GM11168 (cell line): ENCODE measurements around the gene SYNGR2.

Source experiments
- in situ Hi-C: fragments of 300-500 bp; cut with MboI; formaldehyde crosslinking; loops from one replicate; pipeline ENCODE4 v1.12.0; 2022; ENCODE audit warnings: low sequenced_read_pairs; ENCODE audit not compliant: unreplicated experiment

Gene SYNGR2, protein sequence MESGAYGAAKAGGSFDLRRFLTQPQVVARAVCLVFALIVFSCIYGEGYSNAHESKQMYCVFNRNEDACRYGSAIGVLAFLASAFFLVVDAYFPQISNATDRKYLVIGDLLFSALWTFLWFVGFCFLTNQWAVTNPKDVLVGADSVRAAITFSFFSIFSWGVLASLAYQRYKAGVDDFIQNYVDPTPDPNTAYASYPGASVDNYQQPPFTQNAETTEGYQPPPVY

DNA sequence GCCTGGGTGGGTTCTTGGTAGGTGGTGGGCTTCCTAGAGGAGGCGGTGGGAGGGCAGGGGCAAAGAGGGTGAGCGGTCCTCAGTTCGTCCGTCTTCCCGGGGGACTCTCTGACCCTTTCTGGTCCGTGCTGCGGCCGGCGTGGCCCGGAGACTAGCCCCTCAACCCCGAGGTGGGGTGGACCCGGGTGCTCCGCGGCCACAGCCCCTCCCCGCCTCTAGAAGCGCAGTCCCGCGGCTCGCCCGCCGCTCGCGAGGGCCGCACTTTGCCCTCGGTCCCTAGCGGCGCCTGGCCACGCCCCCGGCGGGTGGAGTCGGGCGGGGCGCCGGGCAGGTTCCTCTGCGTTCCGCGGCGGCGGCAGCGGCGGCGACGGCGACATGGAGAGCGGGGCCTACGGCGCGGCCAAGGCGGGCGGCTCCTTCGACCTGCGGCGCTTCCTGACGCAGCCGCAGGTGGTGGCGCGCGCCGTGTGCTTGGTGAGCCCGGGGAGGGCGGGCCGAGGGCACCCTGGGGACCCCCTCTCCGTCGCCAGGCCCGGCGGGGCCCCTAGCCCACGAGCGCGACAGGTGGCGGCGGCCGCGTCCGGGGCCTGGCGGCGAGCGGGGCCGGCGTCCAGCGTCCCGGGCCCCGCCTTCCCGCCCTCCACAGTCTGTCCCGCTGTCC is at the start of gene SYNGR2:
Gene SYNGR2 (plus strand): TSS at position 340 of the 661 bp plus-strand sequence. CDS start 36 bp downstream, at position 376.
- in situ Hi-C loops = no loop called here

DNA sequence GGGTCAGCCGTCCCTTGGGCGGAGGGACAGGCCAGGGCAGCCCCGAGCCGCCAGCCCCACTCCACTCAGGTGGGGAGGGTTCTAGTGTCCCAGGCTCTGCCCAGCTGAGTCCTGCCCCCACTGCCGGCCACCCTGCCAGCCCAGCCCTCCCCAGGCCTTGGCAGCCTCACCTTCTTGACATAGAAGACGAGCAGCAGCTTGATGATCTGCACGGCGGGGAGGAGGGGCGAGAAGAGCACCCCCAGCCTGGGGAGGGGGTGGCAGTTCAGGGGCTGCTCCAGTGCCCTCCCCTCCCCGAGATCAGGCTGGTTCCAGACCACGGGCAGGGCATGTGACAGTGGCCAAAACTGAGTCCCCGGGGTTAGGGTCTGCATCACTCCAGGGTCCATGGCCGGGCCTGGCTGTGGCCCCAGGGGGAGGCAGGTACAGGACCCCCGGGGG is 49.6 kb upstream of the SYNGR2 start:
- in situ Hi-C loops = no loop called here

DNA sequence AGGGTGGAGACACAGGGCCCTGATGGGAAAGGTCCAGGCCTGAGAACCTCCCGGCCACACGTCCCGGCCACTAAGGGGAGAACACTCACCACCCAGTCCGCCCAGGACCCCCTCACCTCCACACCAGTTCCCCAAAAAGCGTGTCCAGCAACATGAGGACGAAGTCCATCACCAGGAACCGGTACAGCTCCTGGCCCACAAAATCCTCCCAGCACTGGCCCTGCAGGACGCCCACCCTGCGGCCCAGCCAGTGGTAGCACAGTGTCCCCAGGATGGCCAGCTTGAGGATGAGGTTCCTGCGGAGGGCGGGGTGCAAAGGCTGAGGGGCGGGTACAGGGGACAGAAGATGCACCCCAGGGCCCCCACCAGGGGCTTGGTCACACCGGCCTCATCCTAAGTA is 47.8 kb upstream of the SYNGR2 start:
- in situ Hi-C loops = no loop called here

DNA sequence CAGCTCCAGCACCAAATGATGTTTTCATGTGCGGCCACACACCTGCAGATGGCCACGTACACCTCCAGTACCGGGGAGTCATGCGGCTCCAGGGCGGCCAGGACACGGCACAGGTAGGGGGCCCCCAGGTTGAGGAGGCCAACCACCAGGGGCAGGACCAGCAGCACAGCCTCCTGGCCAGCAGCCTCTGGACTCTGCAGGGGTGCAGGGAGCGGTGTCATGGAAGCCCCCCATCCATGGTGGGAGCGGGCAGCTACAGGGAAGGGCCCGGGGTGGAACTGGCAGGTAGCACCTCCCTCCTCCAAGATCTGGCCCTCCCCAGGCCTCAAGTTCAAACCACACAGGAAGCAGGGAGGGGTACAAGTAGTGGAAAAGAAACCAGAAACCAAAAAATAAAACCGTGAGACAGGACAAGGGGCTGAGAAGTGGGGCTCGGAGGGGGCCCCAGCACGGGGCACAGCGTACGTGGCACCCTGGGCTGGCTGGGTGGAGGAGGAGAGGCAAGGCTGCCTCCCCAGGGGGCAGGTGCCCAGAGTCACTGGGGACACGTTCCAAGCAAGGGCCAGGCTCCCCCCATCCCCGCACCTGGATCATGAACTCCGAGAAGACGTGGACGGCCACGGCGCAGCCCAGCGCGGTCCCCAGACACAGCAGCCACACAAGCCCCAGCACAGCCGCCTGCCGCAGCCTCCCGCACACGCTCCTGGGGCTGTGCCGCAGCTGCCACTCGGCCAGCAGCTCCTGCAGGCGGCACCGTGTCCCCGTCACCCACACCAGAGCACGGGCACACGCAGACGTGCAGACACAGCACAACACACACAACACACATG is 47.2 kb upstream of the SYNGR2 start:
- in situ Hi-C loops = no loop called here

DNA sequence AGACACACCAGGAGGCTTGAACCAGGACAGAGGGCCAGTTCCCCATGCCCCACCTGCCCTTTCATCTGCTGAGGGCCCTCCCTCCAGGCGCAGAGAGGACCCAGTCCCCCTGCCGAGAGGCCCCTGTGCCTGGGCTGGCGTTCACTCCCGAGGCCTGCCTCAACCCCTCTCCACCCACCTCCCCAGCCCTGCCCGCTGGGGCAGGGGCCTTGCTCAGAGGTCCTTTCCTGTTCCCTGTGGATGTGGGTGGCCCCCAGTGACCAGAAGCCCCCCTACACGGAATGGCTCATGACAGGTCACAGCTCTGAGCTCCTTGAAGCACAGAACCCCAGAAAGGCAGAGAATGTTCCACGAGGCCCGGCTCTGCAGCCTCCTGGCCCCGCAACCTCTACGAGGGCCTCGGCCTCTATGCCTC is 46.6 kb upstream of the SYNGR2 start:
- in situ Hi-C loops = no loop called here

DNA sequence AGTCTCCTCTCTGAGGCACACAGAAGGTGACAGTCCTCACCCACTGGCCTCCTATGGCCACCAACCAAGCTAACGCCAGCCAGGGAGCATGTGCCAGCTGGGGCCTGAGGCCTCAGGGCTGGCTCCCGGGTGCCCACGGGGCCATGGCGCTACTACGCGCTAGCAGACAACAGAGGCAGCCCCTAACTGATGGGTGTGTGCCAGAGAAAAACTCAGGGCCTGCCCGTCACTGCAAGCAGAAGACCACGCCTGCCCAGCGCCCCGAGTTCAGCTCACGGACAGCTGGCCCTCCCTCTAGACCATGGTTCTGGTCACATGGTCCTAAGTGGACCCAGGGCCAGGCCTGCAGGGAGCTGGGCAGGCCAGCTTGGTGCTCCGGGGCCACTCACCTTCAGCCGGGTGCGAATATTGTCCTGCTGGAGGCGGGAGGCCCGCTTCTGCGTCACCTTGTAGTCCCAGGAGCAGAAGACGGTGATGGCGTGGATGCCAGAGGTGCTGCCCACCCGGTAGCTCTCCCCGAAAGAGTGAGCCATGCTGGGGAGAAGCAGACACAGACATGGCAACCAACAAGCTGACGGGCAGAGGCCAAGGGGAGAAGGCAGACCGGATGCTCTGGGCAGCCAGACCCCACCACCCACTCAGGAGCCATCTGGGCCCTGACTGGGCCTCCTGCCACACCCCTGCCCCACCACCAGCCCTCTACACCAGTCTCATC is 46.0 kb upstream of the SYNGR2 start:
- in situ Hi-C loops = no loop called here

DNA sequence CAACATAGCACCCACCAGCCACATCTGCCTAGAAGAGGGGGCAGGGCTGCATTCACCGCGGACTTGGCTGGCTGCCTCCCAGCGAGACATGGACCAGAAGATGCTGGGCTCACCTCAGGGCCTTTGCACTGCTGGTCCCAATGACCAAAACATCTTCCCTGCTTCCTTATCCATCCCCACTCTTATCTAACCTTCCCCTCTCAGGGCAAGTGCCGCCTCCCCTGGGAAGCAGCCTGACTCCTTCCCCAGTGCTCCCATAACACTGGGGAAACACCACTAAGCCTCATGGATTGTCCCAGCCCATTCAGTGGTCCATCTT is 45.5 kb upstream of the SYNGR2 start:
- in situ Hi-C loops = no loop called here

DNA sequence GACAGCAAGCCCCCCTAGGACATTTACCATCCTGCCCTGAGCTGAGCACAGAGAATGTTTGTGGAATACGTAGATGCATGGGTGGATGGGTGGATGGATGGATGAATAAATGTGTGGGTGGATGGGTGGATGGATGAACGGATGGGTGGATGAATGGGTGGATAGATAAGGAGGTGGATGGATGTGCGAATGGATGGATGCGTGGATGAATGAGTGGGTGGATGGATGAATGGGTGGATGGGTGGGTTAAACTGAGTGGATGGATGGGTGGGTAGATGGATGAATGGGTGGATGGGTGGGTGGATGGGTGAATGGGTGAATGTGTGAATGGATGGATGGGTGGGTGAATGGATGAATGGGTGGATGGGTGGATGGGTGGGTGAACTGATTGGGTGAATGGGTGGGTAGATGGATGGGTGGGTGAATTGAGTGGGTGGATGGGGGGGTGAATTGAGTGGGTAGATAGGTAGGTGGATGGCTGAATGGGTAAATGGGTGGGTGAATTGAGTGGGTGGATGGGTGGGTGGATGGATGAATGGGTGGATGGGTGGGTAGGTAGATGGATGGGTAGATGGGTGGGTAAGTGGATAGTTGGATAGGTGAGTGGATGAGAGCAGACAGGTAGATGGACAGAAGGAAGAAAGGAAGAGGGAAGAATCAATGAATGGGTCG is 45.0 kb upstream of the SYNGR2 start:
- in situ Hi-C loops = no loop called here

DNA sequence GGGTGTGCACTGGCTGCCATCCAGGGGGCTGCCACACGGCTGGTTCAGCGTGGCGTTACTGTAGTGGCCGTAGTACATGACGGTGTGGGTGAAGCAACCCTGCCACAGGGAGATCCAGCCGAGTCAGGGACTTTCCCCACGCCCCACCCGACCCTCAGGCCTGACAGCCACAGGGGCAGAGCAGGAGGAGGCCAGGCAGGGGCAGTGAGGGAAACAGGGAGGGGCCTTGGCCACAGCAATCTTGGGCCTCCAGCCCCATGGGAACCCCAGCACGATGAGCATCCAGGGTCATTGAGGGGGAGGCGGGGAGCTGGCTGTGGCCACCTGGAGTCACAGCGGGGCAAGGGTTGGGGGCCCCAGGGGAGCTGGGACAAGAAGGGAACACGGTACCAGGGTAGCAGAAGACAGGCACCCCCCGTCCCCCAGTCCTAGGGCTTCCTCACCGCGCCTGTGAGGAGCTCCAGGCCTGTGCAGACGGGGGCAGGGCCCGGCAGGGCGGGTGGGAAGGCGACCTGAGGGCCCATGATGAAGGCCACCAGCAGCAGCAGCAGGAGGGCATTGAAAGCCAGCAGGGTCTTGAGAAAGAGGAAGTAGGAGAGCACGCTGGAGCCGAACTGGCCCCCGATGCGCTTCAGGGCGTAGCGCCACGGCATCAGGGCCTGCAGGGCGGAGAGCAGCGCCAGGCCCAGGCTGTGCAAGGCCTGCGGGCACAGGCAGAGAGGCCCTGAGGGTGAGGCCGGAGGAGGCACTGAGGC is 44.1 kb upstream of the SYNGR2 start:
- in situ Hi-C loops = no loop called here

DNA sequence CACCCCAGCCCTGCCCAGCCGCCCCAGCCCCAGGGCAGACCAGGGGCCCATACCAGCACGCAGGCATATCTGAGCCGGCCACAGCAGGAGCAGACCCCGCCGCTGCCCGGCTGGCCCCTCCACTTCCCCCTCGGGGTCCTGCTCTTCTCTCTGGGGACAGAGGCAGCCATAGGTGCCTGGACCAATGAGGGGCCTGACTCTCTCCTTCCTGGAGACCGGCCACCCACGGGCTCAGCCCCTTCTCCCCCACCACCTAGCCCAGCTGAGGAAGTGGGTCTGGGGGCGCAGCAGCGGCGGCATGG is 43.6 kb upstream of the SYNGR2 start:
- in situ Hi-C loops = no loop called here

DNA sequence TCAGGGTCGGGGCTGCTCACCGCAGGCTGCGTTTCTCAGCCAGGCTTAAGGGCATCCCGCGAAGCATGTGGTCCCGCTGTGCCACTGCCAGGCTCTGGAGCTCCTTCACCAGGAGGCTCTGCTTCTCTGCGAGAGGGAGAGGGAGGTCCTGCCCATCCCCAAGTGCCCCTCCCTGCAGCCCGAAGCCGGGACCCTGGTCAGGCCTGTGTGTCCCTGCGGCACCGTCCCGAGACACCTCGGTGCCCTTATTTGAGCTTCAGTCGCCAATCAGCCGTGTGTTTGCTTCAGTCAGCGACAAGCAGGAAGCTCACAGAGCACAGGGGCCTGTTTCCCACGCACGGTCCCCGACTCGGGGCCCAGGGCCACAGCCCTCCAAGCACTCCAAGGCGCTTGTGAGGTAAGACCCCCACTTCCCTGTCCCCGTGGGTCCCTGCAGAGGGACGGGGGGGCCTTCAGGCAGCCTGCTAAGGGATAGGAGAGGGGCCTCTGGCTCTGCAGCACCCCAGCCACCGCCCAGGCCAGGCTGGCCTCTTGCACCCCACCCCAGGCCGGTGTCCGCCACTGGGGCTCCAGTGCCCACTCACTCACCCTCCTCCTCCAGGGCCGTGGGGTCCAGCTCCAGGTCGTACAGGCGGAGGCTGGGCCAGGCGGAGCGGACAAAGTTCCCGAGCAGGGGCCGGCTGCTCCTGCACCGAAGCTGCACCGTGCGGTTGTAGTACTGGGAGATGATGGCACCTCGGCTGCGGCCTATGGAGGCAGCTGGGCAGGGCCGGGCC is 43.1 kb upstream of the SYNGR2 start:
- in situ Hi-C loops = no loop called here

DNA sequence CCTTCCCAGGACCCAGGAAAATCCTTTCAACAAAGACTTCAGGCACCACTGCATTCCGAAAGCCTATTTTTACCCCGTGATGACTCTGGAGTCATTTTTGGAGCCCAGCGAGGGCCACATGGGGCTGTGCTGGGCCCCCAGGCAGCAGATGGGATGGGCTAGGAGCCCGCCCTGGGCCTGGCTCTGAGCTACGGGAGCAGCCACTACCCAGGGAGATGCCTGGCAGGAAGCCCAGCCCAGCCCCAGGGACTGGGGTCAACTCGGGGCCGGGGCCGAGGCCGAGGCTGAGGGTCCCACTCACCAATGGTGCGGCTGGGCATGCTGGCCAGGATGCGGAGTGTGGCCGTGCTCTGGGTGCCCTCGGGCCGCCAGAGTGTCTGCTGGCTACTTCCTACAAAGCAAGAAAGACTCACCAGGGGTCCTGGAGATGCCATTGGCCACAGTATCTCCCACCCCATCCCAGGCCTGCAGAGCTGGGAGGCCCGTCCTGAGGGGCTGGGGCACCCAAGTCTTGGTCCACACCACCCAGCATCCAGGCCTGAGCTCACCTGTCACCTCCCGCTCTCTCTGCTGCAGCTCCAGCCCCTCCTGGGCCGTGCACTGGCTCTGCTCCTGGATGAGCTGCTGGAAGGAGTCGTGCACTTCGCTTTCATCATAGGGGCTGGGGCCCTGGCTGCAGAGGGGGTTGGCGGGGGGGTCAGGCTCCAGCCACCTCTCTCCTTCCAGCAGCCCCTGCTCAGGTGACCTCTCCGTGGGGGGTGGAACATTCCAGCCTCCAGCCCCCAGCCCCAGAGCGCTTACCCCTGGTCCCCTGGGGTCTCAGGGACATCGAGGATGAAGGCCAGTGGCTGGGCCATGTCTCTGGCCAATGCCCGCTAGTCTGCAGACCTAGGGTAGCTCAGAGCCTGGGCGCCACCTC is 42.1 kb upstream of the SYNGR2 start:
- in situ Hi-C loops = no loop called here

DNA sequence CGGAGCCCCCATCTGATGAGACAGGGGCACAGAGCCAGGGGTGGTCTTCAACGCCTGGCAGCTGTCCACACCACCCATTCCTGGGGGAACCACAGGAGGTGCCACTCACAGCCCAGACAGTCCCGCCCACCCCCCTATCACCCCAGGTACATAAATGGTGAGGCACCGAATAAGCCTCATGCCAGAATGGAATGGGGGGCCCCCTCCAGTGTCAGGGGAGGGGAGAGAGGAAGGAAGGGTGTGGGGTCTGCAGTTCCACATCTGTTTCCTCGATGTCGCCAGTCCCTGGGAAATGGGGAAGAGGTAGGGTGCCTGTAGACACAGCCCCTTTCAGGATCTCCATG is 41.5 kb upstream of the SYNGR2 start:
- in situ Hi-C loops = no loop called here

DNA sequence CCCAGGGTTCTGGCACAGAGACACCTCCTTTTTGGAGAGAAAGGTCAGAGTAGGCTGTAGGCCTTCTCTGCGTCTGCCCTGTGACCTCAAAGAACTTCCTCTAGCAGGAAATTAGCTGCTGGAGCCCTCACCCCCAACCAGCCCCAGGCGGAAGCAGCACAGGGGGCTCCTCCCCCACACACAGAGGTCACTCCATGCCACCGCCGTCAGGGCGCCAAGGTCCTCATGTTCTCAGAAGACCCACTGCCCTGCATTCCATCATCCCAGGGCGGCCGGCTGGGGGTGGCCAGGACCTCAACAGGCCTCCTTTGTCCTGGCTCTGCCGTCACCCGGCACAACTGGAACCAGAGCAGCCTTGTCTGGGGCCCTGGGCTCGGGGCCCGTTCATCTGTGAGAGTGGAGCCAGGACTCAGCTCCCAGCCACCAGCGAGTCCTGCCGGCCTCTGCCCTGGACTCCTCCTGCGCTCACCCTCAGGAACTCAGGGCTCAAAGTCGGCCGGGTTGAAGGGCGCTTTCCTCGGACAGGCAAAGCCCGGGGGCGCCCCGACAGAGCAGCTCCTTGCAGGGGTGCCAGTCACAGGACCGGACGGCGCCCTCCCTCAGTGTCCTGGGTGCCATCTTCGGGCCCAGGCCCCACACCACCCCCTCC is 41.0 kb upstream of the SYNGR2 start:
- in situ Hi-C loops = no loop called here

DNA sequence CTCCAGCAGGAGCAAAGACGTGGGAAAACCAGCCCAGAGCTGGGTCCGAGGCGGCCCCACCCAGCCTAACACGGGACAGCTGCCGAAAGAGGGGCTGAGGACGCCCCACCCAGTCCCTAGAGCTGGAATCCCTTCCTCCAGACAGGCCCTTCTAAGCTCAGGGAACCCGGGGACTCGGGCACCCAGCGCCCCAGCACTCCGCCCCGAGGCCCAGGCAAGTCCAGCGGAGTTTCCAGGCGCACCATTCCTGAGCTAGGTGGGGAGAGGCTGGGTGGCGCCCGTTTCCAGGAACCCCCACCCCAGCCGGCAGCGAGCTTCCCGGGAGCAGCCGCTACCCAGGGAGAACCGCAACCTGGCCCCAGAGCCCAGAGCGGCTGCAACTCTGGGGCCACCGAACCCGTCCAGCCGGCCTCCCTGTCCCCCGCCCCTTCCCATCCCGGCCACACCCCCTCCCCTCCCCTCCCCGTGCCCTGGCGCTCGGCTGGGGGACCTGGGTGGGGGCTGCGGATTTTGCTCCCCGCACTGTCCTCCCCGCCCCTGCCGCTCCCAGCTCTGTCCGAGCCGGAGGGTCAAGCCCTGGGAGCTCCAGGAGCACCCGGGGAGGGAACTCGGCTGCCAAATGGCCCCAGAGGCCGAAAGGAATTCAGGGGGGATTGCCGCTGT is 40.4 kb upstream of the SYNGR2 start:
- in situ Hi-C loops = no loop called here

DNA sequence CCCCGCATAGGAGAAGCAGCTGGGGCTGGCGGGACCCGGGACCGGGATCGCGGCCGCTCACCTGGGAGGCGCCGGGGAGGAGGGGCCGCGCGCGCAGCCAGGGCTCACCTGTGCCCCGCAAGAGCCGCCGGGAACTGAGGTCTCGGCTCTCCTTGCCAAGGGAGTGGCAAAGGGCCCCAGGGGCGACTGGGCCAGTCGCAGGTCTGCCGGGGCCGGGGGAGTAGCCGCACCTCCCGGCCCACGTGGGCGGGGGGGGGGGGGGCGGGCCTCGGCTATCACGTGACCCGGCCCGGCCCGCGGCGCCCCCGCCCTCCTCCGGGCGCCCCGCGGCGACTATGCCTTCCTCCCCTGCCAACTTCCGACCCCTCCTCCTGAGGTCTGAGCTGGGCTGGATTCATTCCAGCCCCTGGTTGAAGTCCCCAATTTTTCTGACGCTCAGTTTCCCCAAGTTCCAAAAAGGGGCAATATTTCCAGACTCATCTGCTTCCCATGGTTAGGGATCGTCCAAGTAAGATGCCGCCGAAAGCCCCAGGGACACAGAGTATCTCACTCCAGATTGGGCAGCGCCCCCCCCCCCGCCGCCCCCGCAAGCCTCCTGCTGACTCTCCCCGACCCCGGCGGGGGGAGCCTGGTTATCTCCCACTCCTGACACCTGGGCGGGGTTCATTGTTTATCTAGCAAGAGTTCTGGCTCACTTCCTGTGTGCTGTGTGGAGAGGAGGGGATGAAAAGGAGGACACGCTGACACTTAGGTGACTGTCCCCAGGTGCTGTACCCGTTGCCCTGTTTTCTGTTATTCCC is 39.6 kb upstream of the SYNGR2 start, which contains the start of gene TMC6:
Gene TMC6 (minus strand): TSS at position 205 of the 800 bp plus-strand sequence. CDS start 1,923 bp downstream, outside the sequence.
- in situ Hi-C loops = no loop called here
